Glutamatergic neuron (in vitro differentiated cells): ENCODE data around the gene DIP2A. TPM values are rescaled to one million over a fixed set of nuclear protein-coding genes. Genes with fewer than 3 reads are reported as not detected.
"Not testable (repeated sequence)": the region's sequence is repeated elsewhere in the genome, so short reads cannot be mapped to it uniquely, and the experiment has no call there.

ENCODE experiments used
- DNase-seq: peaks from one replicate; pipeline ENCODE4 v3.0.0; 2022
- H3K27ac Mint-ChIP-seq: one replicate; pipeline ENCODE4 v1.8.0; 2020; ENCODE audit warnings: mild to moderate bottlenecking, mixed read lengths, inconsistent platforms; ENCODE audit not compliant: unreplicated experiment
- H3K27me3 Mint-ChIP-seq: one replicate; pipeline ENCODE4 v1.8.0; 2020; ENCODE audit warnings: mild to moderate bottlenecking, moderate library complexity, mixed read lengths, inconsistent platforms; ENCODE audit not compliant: unreplicated experiment
- H3K36me3 Mint-ChIP-seq: one replicate; pipeline ENCODE4 v1.8.0; 2020; ENCODE audit warnings: mild to moderate bottlenecking, mixed read lengths, inconsistent platforms; ENCODE audit not compliant: unreplicated experiment
- H3K4me1 Mint-ChIP-seq: one replicate; pipeline ENCODE4 v1.8.0; 2020; ENCODE audit warnings: mild to moderate bottlenecking, low read depth, mixed read lengths, inconsistent platforms; ENCODE audit not compliant: unreplicated experiment
- H3K4me3 Mint-ChIP-seq: one replicate; pipeline ENCODE4 v1.8.0; 2020; ENCODE audit warnings: mild to moderate bottlenecking, mixed read lengths, inconsistent platforms; ENCODE audit not compliant: unreplicated experiment
- H3K9me3 Mint-ChIP-seq: one replicate; pipeline ENCODE4 v1.8.0; 2020; ENCODE audit warnings: mild to moderate bottlenecking, moderate library complexity, mixed read lengths, inconsistent platforms; ENCODE audit not compliant: unreplicated experiment
- total RNA-seq: library from RNA; stranded (reverse); fragmentation: NEBNext Ultra II Directional; extraction: Animal tissue kit (Norgen Biotek cat#: 25700); gene quantifications from one replicate; pipeline ENCODE4 v1.2.1, GENCODE V29; 2021; ENCODE audit not compliant: unreplicated experiment
- TF ChIP-seq, protein P1 (sequence below): fragments of 200-600 bp; sonication (generic); IDR thresholded peaks from one replicate; pipeline ENCODE4 v1.5.0; 2021; ENCODE audit not compliant: partially characterized antibody, unreplicated experiment

DIP2A gene
- total RNA-seq, 1 donor from 2014 or later, result 55.4 TPM

DNA sequence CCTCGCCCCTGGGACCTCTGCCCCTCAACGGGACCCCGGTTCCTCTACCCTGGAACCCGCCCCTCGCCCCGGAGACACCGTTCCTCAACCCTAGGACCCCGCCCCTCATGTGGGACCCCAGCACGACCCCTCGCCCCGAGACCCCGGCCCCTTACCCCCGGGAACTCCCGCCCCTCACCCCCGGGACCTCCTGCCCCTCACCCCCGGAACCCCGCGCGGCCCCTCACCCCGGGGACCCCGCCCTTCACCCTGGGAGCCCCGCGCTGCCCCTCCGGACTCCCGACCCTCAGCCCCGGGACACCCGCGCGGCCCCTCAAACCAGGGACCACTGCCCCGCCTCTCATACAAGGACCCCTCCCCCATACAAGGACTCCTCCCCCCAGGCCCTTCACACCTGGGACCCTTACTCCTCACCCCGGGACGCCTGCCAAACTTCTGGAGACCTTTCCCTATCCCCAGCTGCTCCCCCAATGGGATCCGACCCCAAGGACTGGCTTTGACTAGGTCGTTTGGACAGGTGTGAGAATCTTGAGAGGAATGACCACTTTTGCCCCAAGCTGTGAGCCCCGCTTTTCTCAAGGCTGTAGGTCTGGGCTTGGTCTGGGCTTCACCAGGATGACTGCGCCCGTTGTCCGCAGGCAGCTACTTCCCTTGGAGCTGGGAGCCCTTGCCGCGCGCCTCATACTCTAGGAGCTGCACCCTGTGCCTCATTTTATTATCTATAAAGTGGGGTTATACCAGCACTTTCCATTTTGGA, 843 bp downstream of the DIP2A start:
- TF ChIP-seq, protein P1, sequence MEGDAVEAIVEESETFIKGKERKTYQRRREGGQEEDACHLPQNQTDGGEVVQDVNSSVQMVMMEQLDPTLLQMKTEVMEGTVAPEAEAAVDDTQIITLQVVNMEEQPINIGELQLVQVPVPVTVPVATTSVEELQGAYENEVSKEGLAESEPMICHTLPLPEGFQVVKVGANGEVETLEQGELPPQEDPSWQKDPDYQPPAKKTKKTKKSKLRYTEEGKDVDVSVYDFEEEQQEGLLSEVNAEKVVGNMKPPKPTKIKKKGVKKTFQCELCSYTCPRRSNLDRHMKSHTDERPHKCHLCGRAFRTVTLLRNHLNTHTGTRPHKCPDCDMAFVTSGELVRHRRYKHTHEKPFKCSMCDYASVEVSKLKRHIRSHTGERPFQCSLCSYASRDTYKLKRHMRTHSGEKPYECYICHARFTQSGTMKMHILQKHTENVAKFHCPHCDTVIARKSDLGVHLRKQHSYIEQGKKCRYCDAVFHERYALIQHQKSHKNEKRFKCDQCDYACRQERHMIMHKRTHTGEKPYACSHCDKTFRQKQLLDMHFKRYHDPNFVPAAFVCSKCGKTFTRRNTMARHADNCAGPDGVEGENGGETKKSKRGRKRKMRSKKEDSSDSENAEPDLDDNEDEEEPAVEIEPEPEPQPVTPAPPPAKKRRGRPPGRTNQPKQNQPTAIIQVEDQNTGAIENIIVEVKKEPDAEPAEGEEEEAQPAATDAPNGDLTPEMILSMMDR, result no peak
- no peaks in the 10 kb centered on the region for H3K27me3 Mint-ChIP-seq
- H3K36me3 Mint-ChIP-seq, result no peaks in the 10 kb centered on the region
- H3K9me3 Mint-ChIP-seq, result peaks cover 6% of the 10 kb centered on the region
- no peak overlapping the region for H3K27ac Mint-ChIP-seq
- no peaks in the 10 kb centered on the region for H3K4me1 Mint-ChIP-seq
- peak; percentile 37 for DNase-seq
- peak overlapping the region; percentile 81 for H3K4me3 Mint-ChIP-seq

DNA sequence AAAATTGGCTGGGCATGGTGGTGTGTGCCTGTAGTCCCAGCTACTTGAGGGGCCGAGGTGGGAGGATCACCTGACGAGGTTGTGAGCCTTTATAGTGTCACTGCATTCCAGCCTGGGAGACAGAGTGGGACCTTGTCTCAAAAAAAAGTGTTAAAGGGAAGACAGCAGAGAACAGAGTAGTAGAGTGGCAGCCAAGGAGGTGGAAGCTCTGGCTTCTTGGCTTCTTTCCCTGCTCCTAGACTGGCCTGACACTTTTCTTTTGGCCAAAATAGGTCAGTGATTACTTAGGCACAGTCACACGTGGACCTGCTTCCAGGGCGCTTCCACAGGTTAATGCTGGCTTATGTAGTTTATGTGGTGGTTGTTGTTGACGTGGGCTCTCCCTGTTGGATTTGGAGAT, 3.2 kb downstream of the DIP2A start:
- Mint-ChIP-seq H3K27ac (no peak overlapping the region), H3K4me3 (no peak overlapping the region), H3K36me3 (no peaks in the 10 kb centered on the region), H3K27me3 (no peaks in the 10 kb centered on the region), H3K4me1 (no peaks in the 10 kb centered on the region), H3K9me3 (peaks cover 4% of the 10 kb centered on the region)
- no peak for DNase-seq
- TF ChIP-seq, protein P1, result no peak

DNA sequence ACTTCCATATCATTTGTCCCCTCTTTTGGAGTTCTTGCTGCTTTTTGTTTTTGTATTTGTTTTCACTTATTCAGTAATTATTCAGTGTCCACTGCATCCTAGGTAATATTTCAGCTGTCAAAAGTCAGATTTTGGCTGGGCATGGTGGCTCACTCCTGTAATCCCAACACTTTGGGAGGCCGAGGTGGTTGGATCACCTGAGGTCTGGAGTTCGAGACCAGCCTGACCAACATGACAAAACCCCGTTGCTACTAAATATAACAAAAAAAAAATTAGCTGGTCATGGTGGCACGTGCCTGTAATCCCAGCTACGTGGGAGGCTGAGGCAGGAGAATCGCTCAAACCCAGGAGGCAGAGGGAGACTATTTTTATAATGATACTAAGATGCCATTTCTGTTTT, 6.5 kb downstream of the DIP2A start:
- DNase-seq, H3K4me1 Mint-ChIP-seq, H3K27ac Mint-ChIP-seq, H3K27me3 Mint-ChIP-seq, H3K9me3 Mint-ChIP-seq, H3K4me3 Mint-ChIP-seq, H3K36me3 Mint-ChIP-seq: not testable (repeated sequence)

DNA sequence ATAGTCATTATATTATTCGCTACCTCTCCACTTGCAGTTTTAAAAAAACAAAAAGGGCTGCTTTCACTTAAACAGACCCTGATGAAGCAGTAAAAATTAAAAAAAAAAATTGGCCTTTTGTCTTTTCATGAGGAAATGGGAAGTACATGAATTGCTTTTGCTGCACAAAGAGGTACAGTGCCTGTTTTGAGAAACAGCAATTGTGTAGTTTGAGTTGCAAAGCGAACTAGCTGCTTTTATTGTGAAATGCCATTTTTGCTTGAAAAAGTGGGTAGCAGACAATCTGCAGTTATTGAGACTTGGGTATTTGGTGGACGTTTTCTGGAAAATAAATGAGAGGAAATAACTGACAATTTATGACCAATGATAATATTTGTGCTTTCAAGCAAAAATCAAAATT, 7.0 kb downstream of the DIP2A start:
- no peaks in the 10 kb centered on the region for H3K36me3 Mint-ChIP-seq
- no peak overlapping the region for H3K27ac Mint-ChIP-seq
- H3K9me3 Mint-ChIP-seq, result no peaks in the 10 kb centered on the region
- H3K4me3 Mint-ChIP-seq, result no peak overlapping the region
- no peaks in the 10 kb centered on the region for H3K27me3 Mint-ChIP-seq
- TF ChIP-seq, protein P1, result no peak
- no peak for DNase-seq
- no peaks in the 10 kb centered on the region for H3K4me1 Mint-ChIP-seq

DNA sequence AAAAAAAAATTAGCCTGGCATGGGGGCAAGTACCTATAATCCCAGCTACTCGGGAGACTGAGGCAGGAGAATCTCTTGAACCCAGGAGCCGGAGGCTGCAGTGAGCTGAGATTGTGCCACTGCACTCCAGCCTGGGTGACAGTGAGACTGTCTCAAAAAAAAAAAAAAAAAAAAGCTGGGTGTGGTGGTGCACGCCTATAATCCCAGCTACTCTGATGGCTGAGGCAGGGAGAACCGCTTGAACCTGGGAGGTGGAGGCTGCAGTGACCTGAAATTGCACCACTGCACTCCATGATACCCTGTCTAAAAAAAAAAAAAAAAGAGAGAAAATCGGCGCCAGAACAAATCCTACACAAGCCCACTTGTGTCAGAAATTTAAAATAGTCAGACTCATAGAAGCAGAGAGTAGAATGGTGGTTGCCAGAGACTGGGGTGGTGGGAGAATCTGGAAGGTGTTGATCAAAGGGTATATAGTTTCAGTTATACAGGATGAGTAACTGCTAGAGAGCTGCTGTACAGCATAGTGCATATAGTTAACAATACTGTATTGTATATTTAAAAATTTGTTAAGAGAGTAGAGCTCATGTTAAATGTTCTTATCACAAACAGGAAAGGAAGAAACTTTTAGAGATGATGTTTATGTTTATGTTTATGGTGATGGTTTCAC, 9.6 kb downstream of the DIP2A start:
- Mint-ChIP-seq H3K4me1 (no peaks in the 10 kb centered on the region), H3K4me3 (no peak overlapping the region), H3K36me3 (no peaks in the 10 kb centered on the region)

More for the DNA sequence above, 9.6 kb downstream of the DIP2A start:
- DNase-seq, result no peak
- no peak overlapping the region for H3K27ac Mint-ChIP-seq
- TF ChIP-seq, protein P1, result no peak
- H3K9me3 Mint-ChIP-seq, result no peaks in the 10 kb centered on the region
- no peaks in the 10 kb centered on the region for H3K27me3 Mint-ChIP-seq
